Progenitor cell of endocrine pancreas (in vitro differentiated cells): Measurements from ENCODE around the gene CYP4A22. TPM values are rescaled to one million over a fixed set of nuclear protein-coding genes. Genes with fewer than 3 reads are reported as not detected.
"Not testable (repeated sequence)": the region's sequence is repeated elsewhere in the genome, so short reads cannot be mapped to it uniquely, and the experiment has no call there.

Experiments
- DNase-seq: peaks from one replicate; pipeline ENCODE4 v3.0.0; 2021; ENCODE audit warnings: low spot score; ENCODE audit not compliant: unreplicated experiment
- H3K27ac Mint-ChIP-seq: 2 replicates; pipeline ENCODE4 v1.8.0; 2021; ENCODE audit warnings: mild to moderate bottlenecking, moderate library complexity, mixed read lengths
- H3K27me3 Mint-ChIP-seq: 2 replicates; pipeline ENCODE4 v1.8.0; 2021; ENCODE audit warnings: mixed read lengths
- H3K36me3 Mint-ChIP-seq: 2 replicates; pipeline ENCODE4 v1.8.0; 2022; ENCODE audit warnings: mixed read lengths; ENCODE audit not compliant: insufficient read depth
- H3K4me1 Mint-ChIP-seq: 2 replicates; pipeline ENCODE4 v1.8.0; 2021; ENCODE audit warnings: low read depth, mixed read lengths
- H3K4me3 Mint-ChIP-seq: 2 replicates; pipeline ENCODE4 v1.8.0; 2021; ENCODE audit warnings: low read depth, mild to moderate bottlenecking, moderate library complexity, mixed read lengths
- H3K9me3 Mint-ChIP-seq: 2 replicates; pipeline ENCODE4 v1.8.0; 2021; ENCODE audit warnings: low read depth, mixed read lengths
- CTCF ChIP-seq: fragments of 200-600 bp; sonication (generic); IDR thresholded peaks from one replicate; pipeline ENCODE4 v1.5.0; 2021; ENCODE audit warnings: antibody characterized with exemption, mild to moderate bottlenecking; ENCODE audit not compliant: unreplicated experiment
- total RNA-seq: library from RNA; stranded (reverse); gene quantifications from 2 replicates; pipeline ENCODE4 v1.2.1, GENCODE V29; 2021

The CYP4A22 gene
- total RNA-seq, 1 donor from 2014 or later = not detected

GRCh38 chr1:47113178-47113577, 24.1 kb upstream of the CYP4A22 start:
- no peak for DNase-seq
- H3K9me3 Mint-ChIP-seq = peaks cover 2% of the 10 kb centered on the region
- no peak overlapping the region for H3K27ac Mint-ChIP-seq
- H3K27me3 Mint-ChIP-seq = no peaks in the 10 kb centered on the region
- H3K4me1 Mint-ChIP-seq = no peaks in the 10 kb centered on the region
- no peak overlapping the region for H3K4me3 Mint-ChIP-seq
- H3K36me3 Mint-ChIP-seq = no peaks in the 10 kb centered on the region
- TF ChIP-seq CTCF = no peak

- H3K27ac Mint-ChIP-seq, H3K36me3 Mint-ChIP-seq, H3K9me3 Mint-ChIP-seq, H3K27me3 Mint-ChIP-seq, H3K4me1 Mint-ChIP-seq, H3K4me3 Mint-ChIP-seq, DNase-seq: not testable (repeated sequence)
Measured at GRCh38 chr1:47121039-47121438, 16.2 kb upstream of the CYP4A22 start.

GRCh38 chr1:47124834-47125233, 12.4 kb upstream of the CYP4A22 start:
- not testable (repeated sequence) for H3K4me1 Mint-ChIP-seq, H3K9me3 Mint-ChIP-seq, H3K27ac Mint-ChIP-seq, H3K4me3 Mint-ChIP-seq, H3K36me3 Mint-ChIP-seq, DNase-seq, H3K27me3 Mint-ChIP-seq

GRCh38 chr1:47126997-47127396, 10.2 kb upstream of the CYP4A22 start:
- H3K27ac Mint-ChIP-seq, H3K4me3 Mint-ChIP-seq, H3K9me3 Mint-ChIP-seq, H3K36me3 Mint-ChIP-seq, DNase-seq, H3K27me3 Mint-ChIP-seq, H3K4me1 Mint-ChIP-seq: not testable (repeated sequence)

- Mint-ChIP-seq H3K4me3 (no peak overlapping the region), H3K27me3 (no peaks in the 10 kb centered on the region), H3K36me3 (no peaks in the 10 kb centered on the region), H3K9me3 (peaks cover 3% of the 10 kb centered on the region), H3K4me1 (peaks cover 8% of the 10 kb centered on the region), H3K27ac (no peak overlapping the region)
- no peak for TF ChIP-seq CTCF
- DNase-seq = no peak
Measured at GRCh38 chr1:47128221-47128620, 9.0 kb upstream of the CYP4A22 start.

GRCh38 chr1:47128854-47129253, 8.4 kb upstream of the CYP4A22 start:
- not testable (repeated sequence) for DNase-seq, H3K4me1 Mint-ChIP-seq, H3K27ac Mint-ChIP-seq, H3K36me3 Mint-ChIP-seq, H3K4me3 Mint-ChIP-seq, H3K9me3 Mint-ChIP-seq, H3K27me3 Mint-ChIP-seq

- not testable (repeated sequence) for H3K4me1 Mint-ChIP-seq, H3K27ac Mint-ChIP-seq, H3K4me3 Mint-ChIP-seq, DNase-seq, H3K36me3 Mint-ChIP-seq, H3K27me3 Mint-ChIP-seq, H3K9me3 Mint-ChIP-seq
Measured at GRCh38 chr1:47129489-47130230, 7.6 kb upstream of the CYP4A22 start.

GRCh38 chr1:47132665-47133064, 4.6 kb upstream of the CYP4A22 start:
- DNase-seq, H3K27me3 Mint-ChIP-seq, H3K4me3 Mint-ChIP-seq, H3K27ac Mint-ChIP-seq, H3K4me1 Mint-ChIP-seq, H3K9me3 Mint-ChIP-seq, H3K36me3 Mint-ChIP-seq: not testable (repeated sequence)
